ENCODE measurements around the gene UST.
"Not testable (repeated sequence)": the region's sequence is repeated elsewhere in the genome, so short reads cannot be mapped to it uniquely, and the experiment has no call there.

The UST gene

GRCh38 chr6:148765898-148766808, 19.3 kb downstream of the UST start:
- DNase-seq (ENCODE audit: low spot score), result no peak

- no peak for DNase-seq (ENCODE audit: low spot score)
These were observed 21.9 kb downstream of the UST start for GRCh38 chr6:148768646-148769270.

GRCh38 chr6:148769304-148769968, 22.6 kb downstream of the UST start:
- DNase-seq (ENCODE audit: low spot score), result no peak

GRCh38 chr6:148770408-148771211, 23.8 kb downstream of the UST start:
- DNase-seq (ENCODE audit: low spot score), result no peak

- DNase-seq (ENCODE audit: low spot score), result no peak
These were observed 24.4 kb downstream of the UST start for GRCh38 chr6:148771212-148771601.

- no peak for DNase-seq (ENCODE audit: low spot score)
These were observed 25.2 kb downstream of the UST start for GRCh38 chr6:148771896-148772554.

- no peak for DNase-seq (ENCODE audit: low spot score)
These were observed 28.3 kb downstream of the UST start for GRCh38 chr6:148775161-148775560.

GRCh38 chr6:148776321-148777308, 29.8 kb downstream of the UST start:
- peak; percentile 51 for DNase-seq (ENCODE audit: low spot score)

- DNase-seq (ENCODE audit: low spot score), result no peak
These were observed 32.3 kb downstream of the UST start for GRCh38 chr6:148779142-148779562.

- not testable (repeated sequence) for DNase-seq (ENCODE audit: low spot score)
These were observed 33.6 kb downstream of the UST start for GRCh38 chr6:148780423-148780822.

GRCh38 chr6:148780918-148781436, 34.1 kb downstream of the UST start:
- no peak for DNase-seq (ENCODE audit: low spot score)

- no peak for DNase-seq (ENCODE audit: low spot score)
These were observed 43.1 kb downstream of the UST start for GRCh38 chr6:148789948-148790347.

- DNase-seq (ENCODE audit: low spot score), result no peak
These were observed 43.6 kb downstream of the UST start for GRCh38 chr6:148790404-148790803.

GRCh38 chr6:148790817-148791216, 44.0 kb downstream of the UST start:
- no peak for DNase-seq (ENCODE audit: low spot score)

GRCh38 chr6:148791372-148791771, 44.5 kb downstream of the UST start:
- no peak for DNase-seq (ENCODE audit: low spot score)

GRCh38 chr6:148793721-148794120, 46.9 kb downstream of the UST start:
- DNase-seq (ENCODE audit: low spot score), result no peak

GRCh38 chr6:148794797-148795196, 48.0 kb downstream of the UST start:
- no peak for DNase-seq (ENCODE audit: low spot score)

- no peak for DNase-seq (ENCODE audit: low spot score)
These were observed 48.7 kb downstream of the UST start for GRCh38 chr6:148795563-148795962.

GRCh38 chr6:148799647-148800046, 52.8 kb downstream of the UST start:
- DNase-seq (ENCODE audit: low spot score), result no peak

GRCh38 chr6:148800536-148800935, 53.7 kb downstream of the UST start:
- no peak for DNase-seq (ENCODE audit: low spot score)
